GM21390 (cell line): ENCODE results near the gene NR2C2.
A peak's percentile ranks its signal among the peaks of the same experiment; 100 is the strongest.
"Not testable (repeated sequence)": the region's sequence is repeated elsewhere in the genome, so short reads cannot be mapped to it uniquely, and the experiment has no call there.

Experiments
- ATAC-seq: cut with Tn5 transposase; IDR thresholded peaks from one replicate; pipeline ENCODE4 v1.9.1; 2021; ENCODE audit not compliant: unreplicated experiment

Gene NR2C2

GRCh38 chr3:14947100-14947885 lies at the start of gene NR2C2:
Gene NR2C2 (plus strand): TSS chr3:14947583. CDS start chr3:15003915, 56,332 bp downstream.
- ATAC-seq = peak; percentile 61

DNA sequence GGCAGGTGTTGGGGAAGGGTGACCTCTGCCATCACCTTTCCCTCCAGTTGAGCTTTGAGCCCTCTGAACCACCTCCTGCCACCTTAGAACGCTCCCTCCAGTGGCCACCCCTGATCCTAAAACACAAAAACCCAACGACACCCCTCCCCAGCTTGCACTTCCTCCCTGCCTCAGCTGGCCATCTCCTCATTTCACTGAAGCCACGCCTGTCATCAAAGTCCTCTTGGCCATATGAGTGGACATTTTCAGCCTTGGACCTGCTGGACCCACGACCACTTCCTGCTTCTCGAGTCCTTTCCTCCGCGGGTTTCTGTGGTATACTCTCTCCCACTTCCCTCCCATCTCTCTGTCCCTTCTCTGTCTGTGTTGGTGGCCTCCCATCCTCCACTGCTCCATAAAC lies 48.5 kb upstream of the NR2C2 start:
- no peak for ATAC-seq

DNA sequence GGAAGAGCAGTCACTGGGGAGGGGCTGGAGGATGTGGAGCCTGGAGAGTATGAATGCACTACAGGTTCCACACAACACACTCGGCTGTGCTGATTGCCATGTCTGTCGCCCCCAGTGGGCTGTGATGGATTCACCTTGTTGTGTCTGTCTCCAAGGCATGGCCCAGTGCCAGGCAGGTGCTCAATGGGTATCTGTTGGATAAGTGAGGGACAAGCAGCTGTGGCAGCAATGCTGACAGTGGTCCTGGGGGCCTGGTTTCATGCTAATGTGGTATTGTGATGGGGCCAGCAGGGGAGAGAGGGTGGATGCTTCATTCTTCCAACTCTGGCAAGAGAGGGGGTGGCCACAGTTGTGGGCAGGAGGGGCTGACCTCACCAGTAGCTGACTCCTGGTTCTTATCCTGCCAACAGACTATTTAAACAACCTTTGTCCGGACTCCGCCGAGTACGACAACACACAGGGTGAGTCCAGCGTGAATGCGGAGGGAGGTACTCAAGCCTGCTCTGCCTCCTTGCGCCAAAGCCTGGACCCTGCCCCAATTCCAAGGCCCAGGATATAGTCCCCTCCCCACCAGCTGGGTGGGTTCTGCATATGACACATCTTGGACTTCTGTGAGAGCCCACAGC lies 47.3 kb upstream of the NR2C2 start:
- no peak for ATAC-seq

GRCh38 chr3:14900881-14901873 lies 46.2 kb upstream of the NR2C2 start:
- no peak for ATAC-seq

DNA sequence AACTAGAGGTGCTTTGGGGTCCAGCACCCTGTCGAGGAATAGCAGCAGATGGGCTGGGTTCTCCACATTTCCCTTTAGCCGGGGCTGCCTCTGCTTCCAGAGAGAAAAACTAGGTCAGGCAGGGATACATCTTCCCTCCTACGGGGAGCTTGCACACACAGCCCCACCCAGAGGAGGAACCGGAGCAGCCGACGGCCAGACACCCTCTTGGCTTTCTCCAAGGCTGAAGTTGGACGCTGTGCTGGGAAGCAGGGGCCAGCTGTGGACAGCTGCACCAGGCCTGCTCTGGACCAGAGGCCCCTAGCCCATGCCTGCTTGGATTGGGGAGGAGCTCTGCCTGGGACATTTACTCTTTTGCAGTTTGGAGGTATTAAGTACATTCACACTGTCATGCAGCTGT lies 44.7 kb upstream of the NR2C2 start:
- ATAC-seq = no peak

DNA sequence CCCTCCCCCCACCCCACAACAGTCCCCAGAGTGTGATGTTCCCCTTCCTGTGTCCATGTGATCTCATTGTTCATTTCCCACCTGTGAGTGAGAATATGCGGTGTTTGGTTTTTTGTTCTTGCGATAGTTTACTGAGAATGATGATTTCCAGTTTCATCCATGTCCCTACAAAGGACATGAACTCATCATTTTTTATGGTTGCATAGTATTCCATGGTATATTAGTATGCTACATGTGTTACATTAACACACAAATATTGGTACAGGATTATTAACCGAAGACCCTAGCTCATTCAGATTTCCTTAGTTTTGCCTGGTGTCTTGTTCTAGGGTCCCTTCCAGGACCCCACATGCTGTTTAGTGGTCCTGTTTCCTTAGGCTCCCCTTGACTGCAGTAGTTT lies 43.9 kb upstream of the NR2C2 start:
- ATAC-seq = not testable (repeated sequence)

DNA sequence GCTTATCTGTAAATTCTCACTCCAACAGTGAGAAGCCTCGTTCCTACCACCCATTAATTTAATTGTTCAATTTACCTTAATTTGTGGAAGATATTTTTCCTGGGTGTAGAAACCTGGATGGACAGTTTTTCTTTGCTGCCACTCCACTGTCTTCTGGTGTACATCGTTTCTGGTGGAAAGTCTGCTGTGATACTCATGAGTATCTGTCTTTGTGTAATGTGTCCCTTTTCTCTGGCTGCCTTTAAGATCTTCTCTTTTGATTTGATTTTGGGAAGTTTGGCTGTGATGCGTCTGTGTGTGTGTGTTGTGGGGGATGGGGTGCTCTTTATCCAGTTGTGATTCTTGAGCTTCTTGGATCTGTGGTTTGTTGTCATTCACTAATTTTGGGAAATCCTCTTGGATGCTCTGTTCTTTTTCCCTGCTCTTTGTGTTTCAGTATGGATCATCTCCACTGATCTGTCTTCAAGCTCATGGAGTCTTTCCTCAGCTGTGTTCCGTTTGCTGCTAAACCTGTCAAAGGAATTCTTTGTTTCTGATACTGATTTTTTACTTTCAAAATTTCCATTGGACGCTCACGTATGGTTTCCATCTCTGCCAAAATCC lies 42.2 kb upstream of the NR2C2 start:
- no peak for ATAC-seq

- no peak for ATAC-seq
Measured at GRCh38 chr3:14906355-14906971, 40.9 kb upstream of the NR2C2 start.

- no peak for ATAC-seq
Measured at GRCh38 chr3:14907043-14907966, 40.1 kb upstream of the NR2C2 start.

- ATAC-seq = no peak
Measured at GRCh38 chr3:14909250-14909649, 38.1 kb upstream of the NR2C2 start.

- ATAC-seq = no peak
Measured at GRCh38 chr3:14911651-14912050, 35.7 kb upstream of the NR2C2 start.

DNA sequence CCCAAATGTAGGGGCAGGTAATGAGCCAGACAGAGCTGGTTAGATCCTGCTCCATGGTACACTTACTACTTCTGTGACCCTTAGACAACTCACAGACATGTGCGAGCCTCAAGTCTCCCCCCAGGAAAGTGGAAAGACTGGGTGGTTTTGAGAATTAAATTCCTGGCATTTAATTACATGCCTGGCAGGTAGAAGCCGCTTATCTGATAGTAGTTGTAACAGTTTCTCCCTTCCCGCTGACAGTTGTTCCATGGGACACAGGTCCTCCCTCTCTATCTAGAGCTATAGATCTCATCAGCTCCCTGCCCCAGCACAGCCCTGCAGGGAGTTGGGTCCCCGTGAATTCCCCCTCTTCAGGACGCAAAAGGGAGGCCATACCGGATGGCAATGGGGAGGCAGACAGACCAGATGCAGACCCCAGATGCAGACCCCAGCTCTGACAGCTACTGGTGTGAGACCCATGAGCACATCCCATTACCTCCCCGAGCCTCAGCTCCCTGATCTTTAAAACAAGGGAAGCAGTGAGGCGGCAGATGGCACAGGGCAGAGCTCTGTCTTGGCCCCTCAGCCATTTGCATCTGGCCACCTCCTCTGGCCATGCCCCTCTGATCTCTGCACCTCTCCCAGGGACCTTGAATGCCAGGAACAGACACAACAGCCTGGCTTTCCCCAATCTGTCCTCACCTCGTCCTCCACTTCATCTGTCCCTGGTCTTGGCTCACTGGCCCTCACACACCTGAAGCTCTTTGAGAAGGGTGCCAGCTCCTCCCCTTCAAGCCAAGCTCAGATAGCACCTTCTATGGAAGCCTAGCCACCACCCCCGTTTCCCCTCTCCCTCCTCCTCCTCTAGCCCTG lies 34.1 kb upstream of the NR2C2 start:
- ATAC-seq = no peak

DNA sequence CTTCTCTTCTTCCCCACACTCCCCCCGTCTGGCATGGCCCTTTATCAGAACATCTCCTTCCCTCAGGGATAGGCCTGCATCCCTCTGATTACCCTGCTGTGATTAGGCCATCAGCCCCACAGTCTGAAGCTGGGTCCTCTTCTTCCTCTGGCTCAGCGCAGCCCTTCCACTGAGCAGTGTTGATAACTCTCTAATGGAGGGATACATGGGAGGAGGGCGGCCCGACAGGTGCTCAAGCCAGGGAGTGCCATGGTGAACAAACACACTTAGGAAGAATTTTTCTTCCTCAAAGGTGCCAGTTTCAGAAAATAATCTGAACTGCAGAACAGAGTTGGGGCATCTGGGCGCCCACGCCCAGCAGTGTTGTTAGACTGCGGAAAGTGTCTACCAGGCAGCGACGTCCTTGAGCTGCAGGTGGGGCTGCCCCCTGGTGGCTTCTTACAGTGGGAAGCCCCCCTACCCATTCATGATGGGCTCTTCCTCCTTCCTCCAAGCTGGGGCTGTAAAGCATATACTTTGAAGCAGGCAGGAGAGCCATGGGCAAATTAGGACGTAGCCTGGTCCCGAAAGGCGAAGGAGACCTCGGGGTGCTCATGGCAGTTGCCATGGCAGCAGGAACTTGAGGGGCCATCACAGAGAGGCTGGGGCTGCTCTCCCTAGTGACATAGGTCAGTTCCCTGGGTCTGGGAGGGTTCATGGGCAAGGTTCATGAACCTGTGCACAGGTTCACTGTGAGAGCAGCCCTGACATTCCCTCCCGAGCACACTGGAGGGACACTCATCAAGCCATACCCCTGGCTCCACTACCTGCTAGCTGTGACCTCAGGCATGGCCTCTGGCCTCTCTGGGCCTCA lies 33.2 kb upstream of the NR2C2 start:
- ATAC-seq = no peak

DNA sequence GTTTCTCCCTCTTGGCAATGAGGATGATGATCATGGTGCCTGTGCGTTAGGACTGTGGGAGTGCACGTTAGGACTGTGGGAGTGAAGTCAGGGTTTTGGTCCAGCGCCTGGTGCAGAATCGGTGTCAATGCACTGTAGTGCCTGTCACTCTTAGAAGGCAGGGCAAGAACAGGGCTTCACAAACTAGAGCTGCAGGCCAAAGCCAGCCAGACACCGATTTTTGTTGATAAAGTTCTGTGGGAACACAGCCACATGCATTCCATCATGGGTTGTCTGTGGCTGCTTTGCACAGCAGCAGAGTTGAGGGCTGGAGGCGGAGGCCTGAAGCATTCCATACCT lies 32.6 kb upstream of the NR2C2 start:
- ATAC-seq = no peak

DNA sequence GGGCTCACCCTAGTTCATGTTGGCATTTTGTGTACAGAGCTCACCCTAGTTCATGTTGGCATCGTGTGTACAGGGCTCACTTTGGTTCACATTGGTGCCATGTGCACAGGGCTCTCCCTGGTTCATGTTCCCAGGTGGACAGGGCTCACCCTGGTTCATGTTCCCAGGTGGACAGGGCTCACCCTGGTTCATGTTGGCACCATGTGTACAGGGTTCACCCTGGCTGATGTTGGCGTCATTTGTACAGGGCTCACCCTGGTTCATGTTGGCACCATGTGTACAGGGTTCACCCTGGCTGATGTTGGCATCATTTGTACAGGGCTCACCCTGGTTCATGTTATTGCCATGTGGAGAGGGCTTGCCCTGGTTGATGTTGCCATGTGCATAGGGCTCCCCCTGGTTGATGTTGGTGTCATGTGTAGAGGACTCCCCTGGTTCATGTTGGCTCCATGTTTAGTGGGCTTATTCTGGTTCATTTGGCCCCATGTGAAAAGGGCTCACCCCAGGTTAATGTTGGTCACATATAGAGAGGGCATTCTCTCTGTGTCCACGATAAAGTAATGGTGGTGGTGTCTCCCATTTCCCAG lies 31.7 kb upstream of the NR2C2 start:
- ATAC-seq = no peak

DNA sequence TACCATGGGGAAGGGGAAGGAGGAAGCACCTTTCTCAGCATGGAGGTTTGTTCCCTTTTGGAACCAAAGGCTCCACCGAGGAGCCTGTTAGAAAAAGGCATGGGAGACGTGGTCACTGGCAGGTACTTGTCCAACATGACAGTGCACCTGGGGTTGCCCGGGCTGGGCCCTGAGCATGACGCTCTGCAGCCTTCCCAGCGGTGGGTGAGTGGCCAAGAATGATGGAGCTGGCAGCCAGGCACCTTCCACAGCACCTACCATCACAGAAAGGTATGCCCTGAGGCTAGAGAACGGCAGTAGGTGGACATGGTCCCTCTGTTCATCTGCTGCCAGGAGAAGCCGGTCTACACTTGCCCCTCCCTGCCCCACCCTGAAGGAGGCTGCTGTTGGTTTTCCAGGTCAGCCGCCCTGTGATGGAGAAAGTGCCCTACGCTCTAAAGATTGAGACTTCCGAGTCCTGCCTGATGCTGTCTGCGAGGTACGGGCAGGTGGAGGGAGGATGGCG lies 29.0 kb upstream of the NR2C2 start:
- ATAC-seq = no peak

GRCh38 chr3:14920536-14920935 lies 26.8 kb upstream of the NR2C2 start:
- ATAC-seq = no peak
